Nephron (organoid): ENCODE data around the gene BCL11B.

Source experiments
- H3K27ac Mint-ChIP-seq, 3 experiments: 2 replicates each; pipeline ENCODE4 v1.8.0; 2020; ENCODE audit warnings: mixed read lengths in 3 of 3, mild to moderate bottlenecking in 2 of 3, moderate library complexity in 1 of 3
- H3K27me3 Mint-ChIP-seq: 2 replicates; pipeline ENCODE4 v1.8.0; 2021; ENCODE audit warnings: low read depth, mild to moderate bottlenecking, moderate library complexity, mixed read lengths
- H3K36me3 Mint-ChIP-seq: 2 replicates; pipeline ENCODE4 v1.8.0; 2020; ENCODE audit warnings: low read depth, mixed read lengths
- H3K4me1 Mint-ChIP-seq: 2 replicates; pipeline ENCODE4 v1.8.0; 2020; ENCODE audit warnings: mixed read lengths
- H3K4me3 Mint-ChIP-seq, 3 experiments: 2 replicates each; pipeline ENCODE4 v1.8.0; 2020; ENCODE audit warnings: mild to moderate bottlenecking in 3 of 3, mixed read lengths in 3 of 3, moderate library complexity in 2 of 3
- H3K9me3 Mint-ChIP-seq: 2 replicates; pipeline ENCODE4 v1.8.0; 2020; ENCODE audit warnings: mixed read lengths
- CTCF ChIP-seq, 3 experiments: fragments of 200-600 bp; sonication (generic); IDR thresholded peaks; one replicate each; pipeline ENCODE4 v1.5.0; 2021; ENCODE audit warnings: antibody characterized with exemption in 3 of 3; ENCODE audit not compliant: unreplicated experiment in 3 of 3

The BCL11B gene

GRCh38 chr14:99157676-99158075 is 114.3 kb downstream of the BCL11B start:
- Mint-ChIP-seq H3K9me3 (peaks cover 16% of the 10 kb centered on the region), H3K36me3 (no peaks in the 10 kb centered on the region), H3K27me3 (peaks cover 21% of the 10 kb centered on the region), H3K4me3 (no peak overlapping the region), H3K27ac (no peak overlapping the region), H3K4me1 (peaks cover 9% of the 10 kb centered on the region)
- TF ChIP-seq CTCF (IDR thresholded peaks at IDR 0.05; ENCODE audit: unreplicated experiment in 3 of 3), result no peak

- H3K4me3 Mint-ChIP-seq, result no peak overlapping the region
- H3K27ac Mint-ChIP-seq, result no peak overlapping the region
- H3K27me3 Mint-ChIP-seq, result peaks cover 21% of the 10 kb centered on the region
- H3K36me3 Mint-ChIP-seq, result no peaks in the 10 kb centered on the region
- peaks cover 9% of the 10 kb centered on the region for H3K4me1 Mint-ChIP-seq
- TF ChIP-seq CTCF (IDR thresholded peaks at IDR 0.05; ENCODE audit: unreplicated experiment in 3 of 3), result no peak
- peaks cover 16% of the 10 kb centered on the region for H3K9me3 Mint-ChIP-seq
Measured at GRCh38 chr14:99157246-99157645, 114.8 kb downstream of the BCL11B start.

DNA sequence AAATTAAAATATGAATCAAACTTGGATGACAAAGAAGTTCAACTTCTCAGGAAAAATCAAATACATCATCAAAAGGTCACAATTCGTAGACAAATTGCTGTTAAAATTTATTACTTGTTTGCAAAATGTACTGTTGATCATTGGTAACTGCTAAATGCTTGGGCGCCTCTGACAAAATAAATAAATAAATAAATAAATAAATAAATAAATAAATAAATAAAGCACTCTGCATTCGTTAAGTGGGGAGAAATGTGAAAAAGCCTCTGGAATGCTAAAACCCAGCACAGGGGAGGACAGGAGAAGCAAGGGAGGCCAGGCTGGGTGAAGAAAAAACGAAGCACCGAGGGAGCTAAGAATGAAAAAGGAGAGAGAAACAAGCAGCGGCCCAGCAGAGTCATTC is 115.2 kb downstream of the BCL11B start:
- peaks cover 16% of the 10 kb centered on the region for H3K9me3 Mint-ChIP-seq
- no peak for TF ChIP-seq CTCF (IDR thresholded peaks at IDR 0.05; ENCODE audit: unreplicated experiment in 3 of 3)
- no peak overlapping the region for H3K4me3 Mint-ChIP-seq
- H3K4me1 Mint-ChIP-seq, result peaks cover 9% of the 10 kb centered on the region
- H3K36me3 Mint-ChIP-seq, result no peaks in the 10 kb centered on the region
- H3K27me3 Mint-ChIP-seq, result peaks cover 19% of the 10 kb centered on the region
- no peak overlapping the region for H3K27ac Mint-ChIP-seq

GRCh38 chr14:99156090-99156425 is 115.9 kb downstream of the BCL11B start:
- H3K4me1 Mint-ChIP-seq, result peaks cover 9% of the 10 kb centered on the region
- H3K9me3 Mint-ChIP-seq, result peaks cover 9% of the 10 kb centered on the region
- no peak overlapping the region for H3K27ac Mint-ChIP-seq
- no peak for TF ChIP-seq CTCF (IDR thresholded peaks at IDR 0.05; ENCODE audit: unreplicated experiment in 3 of 3)
- no peak overlapping the region for H3K4me3 Mint-ChIP-seq
- H3K36me3 Mint-ChIP-seq, result no peaks in the 10 kb centered on the region
- H3K27me3 Mint-ChIP-seq, result peaks cover 16% of the 10 kb centered on the region

DNA sequence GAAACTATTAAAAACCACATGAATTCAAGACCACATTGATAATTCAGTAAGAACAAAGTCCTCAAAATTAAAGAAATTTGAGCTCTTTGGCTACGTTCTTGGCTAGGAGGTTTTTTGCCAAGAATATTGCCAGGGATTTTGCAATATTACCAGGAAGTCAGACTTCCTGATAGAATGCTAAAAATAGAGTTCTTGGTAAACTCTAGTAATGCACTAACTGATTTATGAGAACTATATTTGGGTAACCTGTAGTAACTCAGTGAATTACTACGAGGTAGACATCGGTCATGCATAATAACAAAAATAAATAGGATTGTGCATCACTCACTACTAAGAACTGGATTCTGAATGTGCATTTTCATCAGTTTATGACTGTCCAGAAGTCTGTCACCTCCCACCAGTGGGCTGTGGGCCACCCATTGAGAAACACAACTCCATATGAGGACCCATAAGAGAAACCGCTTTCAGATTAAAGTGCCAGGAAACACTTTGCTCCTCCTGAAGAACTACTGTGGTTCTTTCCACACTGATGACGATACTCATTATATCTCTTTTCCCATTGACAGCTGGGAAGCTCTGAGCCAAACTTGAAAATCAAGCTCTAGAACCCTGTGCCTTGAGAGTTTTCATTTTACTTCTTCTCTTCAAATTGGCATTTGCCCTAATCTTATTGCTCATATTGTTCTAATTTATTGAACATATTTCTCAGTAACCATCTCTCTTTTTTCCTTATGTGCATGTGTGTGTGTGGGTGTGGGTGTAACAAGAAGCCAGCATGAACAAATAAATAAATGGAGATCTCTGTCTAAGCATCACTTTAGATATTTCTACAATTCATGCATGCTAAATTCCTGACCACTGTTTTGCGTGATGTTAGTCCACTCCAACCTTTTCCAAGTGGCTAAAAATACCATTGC is 116.6 kb downstream of the BCL11B start:
- peaks cover 18% of the 10 kb centered on the region for H3K27me3 Mint-ChIP-seq
- H3K27ac Mint-ChIP-seq, result no peak overlapping the region
- H3K4me3 Mint-ChIP-seq, result no peak overlapping the region
- peaks cover 3% of the 10 kb centered on the region for H3K9me3 Mint-ChIP-seq
- peaks cover 9% of the 10 kb centered on the region for H3K4me1 Mint-ChIP-seq
- no peaks in the 10 kb centered on the region for H3K36me3 Mint-ChIP-seq
- TF ChIP-seq CTCF (IDR thresholded peaks at IDR 0.05; ENCODE audit: unreplicated experiment in 3 of 3), result no peak

- peaks cover 17% of the 10 kb centered on the region for H3K27me3 Mint-ChIP-seq
- no peak for TF ChIP-seq CTCF (IDR thresholded peaks at IDR 0.05; ENCODE audit: unreplicated experiment in 3 of 3)
- H3K36me3 Mint-ChIP-seq, result no peaks in the 10 kb centered on the region
- H3K4me3 Mint-ChIP-seq, result no peak overlapping the region
- H3K4me1 Mint-ChIP-seq, result no peaks in the 10 kb centered on the region
- H3K27ac Mint-ChIP-seq, result no peak overlapping the region
- no peaks in the 10 kb centered on the region for H3K9me3 Mint-ChIP-seq
Measured at GRCh38 chr14:99150236-99150635, 121.8 kb downstream of the BCL11B start.
